Kidney capillary endothelial cell (primary cell): ENCODE measurements around the gene NFKB2.
A peak's percentile ranks its signal among the peaks of the same experiment; 100 is the strongest.

ENCODE experiments used
- DNase-seq: peaks from one replicate; pipeline ENCODE4 v3.0.0-alpha.2; 2018; ENCODE audit warnings: low spot score

NFKB2 gene

GRCh38 chr10:102394801-102395399, 605 bp upstream of the NFKB2 start:
- no peak for DNase-seq

DNA sequence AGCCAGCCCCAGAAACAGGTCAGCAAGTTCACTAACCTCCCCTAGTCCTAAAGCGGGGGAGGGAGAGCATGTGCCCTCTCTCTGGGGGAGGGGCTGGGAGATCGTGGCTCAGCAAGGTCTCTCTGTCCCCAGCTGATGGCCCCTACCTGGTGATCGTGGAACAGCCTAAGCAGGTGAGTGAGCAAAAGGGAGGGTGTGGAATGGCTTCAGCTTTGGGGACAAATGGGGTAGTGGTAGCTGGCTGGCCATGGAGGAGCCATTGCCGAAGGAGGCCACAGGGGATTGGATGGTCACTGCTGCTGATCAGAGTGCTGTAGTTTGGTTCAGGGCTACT, 779 bp downstream of the NFKB2 start:
- DNase-seq: no peak

DNA sequence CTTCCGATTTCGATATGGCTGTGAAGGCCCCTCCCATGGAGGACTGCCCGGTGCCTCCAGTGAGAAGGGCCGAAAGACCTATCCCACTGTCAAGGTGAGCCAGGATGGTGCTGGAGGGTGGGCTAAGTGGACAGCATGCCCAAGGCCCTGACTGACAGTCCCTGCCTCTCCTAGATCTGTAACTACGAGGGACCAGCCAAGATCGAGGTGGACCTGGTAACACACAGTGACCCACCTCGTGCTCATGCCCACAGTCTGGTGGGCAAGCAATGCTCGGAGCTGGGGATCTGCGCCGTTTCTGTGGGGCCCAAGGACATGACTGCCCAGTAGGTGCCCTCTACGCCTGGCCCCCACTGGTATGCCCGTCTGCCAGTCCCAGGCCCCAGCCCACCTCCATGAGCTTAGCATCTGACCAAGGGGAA, 1.2 kb downstream of the NFKB2 start:
- DNase-seq: no peak

DNA sequence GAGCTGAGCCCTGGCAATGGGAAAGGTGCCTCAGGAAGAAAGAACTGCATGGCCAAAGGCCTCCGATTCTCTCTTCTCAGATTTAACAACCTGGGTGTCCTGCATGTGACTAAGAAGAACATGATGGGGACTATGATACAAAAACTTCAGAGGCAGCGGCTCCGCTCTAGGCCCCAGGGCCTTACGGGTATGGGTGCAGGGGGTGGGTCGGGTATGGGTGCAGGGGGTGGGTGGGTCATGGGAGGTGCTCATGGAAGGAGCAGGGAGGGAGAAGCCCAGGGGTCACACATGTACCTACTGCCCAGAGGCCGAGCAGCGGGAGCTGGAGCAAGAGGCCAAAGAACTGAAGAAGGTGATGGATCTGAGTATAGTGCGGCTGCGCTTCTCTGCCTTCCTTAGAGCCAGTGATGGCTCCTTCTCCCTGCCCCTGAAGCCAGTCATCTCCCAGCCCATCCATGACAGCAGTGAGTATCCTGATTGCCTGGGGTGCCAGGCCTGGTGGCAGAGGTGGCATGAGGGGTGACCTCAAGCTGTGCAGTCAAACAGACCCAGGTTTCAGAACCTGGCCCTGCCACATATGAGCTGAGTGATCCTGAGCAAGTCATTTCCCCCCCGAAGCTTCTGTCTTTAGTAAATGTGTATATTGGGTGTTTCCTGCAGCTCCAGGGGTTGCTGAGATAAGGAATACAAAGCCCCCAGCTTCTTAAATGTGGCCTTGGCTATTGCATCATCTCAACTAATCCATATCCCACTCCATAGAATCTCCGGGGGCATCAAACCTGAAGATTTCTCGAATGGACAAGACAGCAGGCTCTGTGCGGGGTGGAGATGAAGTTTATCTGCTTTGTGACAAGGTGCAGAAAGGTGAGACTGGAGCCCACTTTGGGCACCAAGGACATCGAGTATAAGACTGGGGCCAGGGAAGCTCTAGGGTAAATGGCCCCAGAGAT, 2.0 kb downstream of the NFKB2 start:
- no peak for DNase-seq

DNA sequence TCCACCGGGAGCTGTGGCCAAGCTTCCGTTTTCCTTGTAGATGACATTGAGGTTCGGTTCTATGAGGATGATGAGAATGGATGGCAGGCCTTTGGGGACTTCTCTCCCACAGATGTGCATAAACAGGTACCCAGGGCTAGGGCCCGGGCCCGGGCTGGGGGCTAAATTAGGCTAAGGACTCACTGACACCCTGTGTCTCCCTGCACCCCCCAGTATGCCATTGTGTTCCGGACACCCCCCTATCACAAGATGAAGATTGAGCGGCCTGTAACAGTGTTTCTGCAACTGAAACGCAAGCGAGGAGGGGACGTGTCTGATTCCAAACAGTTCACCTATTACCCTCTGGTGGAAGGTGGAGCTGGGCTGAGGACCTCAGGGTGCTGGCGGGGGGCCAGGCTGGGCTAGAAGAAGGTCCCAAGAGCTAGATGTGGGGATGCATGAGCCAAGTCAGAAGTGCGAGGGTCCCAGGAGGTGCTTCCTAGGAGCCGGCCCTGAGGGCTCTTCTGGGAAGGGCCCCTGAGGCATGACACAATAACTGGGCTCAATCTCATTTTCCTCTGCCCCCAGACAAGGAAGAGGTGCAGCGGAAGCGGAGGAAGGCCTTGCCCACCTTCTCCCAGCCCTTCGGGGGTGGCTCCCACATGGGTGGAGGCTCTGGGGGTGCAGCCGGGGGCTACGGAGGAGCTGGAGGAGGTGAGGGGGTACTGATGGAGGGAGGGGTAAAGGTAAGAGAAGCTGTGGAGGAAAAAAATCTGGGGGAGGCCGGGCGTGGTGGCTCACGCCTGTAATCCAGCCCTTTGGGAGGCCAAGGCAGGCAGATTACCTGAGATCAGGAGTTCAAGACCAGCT, 2.9 kb downstream of the NFKB2 start:
- DNase-seq: no peak

GRCh38 chr10:102399217-102400021, 3.9 kb downstream of the NFKB2 start:
- DNase-seq: peak; percentile 82

DNA sequence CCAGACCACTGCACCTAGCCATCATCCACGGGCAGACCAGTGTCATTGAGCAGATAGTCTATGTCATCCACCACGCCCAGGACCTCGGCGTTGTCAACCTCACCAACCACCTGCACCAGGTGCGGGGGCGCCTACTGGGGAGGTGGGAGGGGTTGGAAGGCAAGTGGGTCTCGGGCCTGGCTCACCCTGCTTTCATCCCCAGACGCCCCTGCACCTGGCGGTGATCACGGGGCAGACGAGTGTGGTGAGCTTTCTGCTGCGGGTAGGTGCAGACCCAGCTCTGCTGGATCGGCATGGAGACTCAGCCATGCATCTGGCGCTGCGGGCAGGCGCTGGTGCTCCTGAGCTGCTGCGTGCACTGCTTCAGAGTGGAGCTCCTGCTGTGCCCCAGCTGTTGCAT, 4.6 kb downstream of the NFKB2 start:
- DNase-seq: no peak

DNA sequence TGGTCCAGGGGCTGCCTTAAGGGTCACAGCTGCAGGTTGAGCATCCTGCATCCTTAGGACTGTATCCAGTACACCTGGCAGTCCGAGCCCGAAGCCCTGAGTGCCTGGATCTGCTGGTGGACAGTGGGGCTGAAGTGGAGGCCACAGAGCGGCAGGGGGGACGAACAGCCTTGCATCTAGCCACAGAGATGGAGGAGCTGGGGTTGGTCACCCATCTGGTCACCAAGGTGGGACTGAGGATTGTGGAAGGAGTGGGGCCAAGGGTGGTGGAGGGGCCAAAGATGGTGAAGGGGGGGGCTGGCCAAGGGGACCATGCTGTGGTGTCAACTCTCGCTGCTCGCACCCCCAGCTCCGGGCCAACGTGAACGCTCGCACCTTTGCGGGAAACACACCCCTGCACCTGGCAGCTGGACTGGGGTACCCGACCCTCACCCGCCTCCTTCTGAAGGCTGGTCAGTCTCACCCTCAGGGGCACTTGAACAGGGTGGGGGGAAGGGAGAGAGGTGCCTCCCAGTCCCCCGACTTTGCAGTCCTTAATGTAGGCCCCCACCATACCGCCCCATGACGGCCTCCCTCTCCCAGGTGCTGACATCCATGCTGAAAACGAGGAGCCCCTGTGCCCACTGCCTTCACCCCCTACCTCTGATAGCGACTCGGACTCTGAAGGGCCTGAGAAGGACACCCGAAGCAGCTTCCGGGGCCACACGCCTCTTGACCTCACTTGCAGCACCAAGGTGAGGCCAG, 5.3 kb downstream of the NFKB2 start:
- no peak for DNase-seq

DNA sequence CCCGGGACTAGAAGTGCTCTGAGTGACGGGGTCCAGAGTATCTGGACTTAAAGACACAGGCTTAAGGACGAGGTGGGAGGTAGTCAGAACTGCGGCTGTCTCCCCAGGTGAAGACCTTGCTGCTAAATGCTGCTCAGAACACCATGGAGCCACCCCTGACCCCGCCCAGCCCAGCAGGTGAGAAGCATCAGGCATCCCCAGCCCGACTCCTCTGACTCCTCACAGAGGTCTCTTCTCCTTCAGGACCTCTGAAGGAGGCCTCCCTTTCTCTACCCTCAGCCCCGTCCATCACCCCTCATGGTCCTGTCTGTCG, 5.8 kb downstream of the NFKB2 start:
- no peak for DNase-seq

DNA sequence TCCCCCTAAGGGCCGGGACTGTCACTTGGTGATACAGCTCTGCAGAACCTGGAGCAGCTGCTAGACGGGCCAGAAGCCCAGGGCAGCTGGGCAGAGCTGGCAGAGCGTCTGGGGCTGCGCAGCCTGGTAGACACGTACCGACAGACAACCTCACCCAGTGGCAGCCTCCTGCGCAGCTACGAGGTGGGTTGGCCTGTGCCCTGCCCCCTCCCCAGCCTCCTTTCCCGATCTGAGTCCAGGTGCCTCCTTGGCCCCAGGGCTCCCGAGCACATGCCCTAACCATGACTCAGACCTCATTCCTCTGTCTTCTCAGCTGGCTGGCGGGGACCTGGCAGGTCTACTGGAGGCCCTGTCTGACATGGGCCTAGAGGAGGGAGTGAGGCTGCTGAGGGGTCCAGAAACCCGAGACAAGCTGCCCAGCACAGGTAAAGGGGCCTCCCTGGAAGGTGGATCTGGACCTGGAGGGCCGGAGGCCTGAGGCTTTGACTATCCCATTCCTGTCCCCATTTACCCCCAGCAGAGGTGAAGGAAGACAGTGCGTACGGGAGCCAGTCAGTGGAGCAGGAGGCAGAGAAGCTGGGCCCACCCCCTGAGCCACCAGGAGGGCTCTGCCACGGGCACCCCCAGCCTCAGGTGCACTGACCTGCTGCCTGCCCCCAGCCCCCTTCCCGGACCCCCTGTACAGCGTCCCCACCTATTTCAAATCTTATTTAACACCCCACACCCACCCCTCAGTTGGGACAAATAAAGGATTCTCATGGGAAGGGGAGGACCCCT, 6.4 kb downstream of the NFKB2 start:
- no peak for DNase-seq

DNA sequence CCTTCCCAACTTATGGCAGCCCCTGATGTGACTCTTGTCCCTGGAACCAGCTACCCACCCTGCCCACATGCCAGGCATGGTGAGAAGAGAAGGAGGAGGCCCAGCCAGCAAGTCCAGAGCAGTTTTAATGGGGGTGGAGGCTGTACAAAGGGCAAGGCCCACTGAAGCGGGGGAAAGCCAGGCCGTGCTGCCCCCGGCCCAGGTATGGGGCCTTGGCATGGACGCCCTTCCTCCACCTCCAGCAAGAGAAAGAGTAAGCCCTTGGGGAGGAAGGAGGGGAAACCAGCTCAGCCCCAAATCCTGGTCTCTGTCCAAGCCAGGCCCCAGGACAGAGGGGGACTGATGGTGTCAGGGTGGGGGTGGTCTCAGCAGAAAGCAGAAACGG, 7.0 kb downstream of the NFKB2 start:
- no peak for DNase-seq

DNA sequence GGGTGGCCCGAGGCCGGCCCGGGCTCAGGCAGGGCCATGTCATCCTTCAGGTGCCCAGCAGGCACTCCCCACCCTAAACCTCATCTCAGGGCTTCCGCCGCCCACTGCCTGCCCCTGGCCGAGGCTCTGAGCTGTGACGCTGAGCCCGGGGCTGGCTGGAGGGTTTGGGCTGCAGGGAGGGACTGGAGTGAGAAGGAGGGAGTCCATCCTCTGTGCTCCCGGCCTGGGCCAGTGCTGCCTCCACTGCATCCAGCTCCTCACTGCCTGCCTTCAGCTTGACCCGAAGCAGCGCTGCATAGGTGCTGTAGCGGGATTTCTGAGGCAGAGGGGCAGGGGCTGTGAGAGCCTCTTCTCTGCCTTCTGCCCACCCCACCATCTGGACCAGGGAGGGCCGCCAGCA, 7.6 kb downstream of the NFKB2 start:
- DNase-seq: no peak

GRCh38 chr10:102404361-102405107, 9.0 kb downstream of the NFKB2 start:
- DNase-seq: no peak

- no peak for DNase-seq
Measured at GRCh38 chr10:102405108-102405571, 9.6 kb downstream of the NFKB2 start.

DNA sequence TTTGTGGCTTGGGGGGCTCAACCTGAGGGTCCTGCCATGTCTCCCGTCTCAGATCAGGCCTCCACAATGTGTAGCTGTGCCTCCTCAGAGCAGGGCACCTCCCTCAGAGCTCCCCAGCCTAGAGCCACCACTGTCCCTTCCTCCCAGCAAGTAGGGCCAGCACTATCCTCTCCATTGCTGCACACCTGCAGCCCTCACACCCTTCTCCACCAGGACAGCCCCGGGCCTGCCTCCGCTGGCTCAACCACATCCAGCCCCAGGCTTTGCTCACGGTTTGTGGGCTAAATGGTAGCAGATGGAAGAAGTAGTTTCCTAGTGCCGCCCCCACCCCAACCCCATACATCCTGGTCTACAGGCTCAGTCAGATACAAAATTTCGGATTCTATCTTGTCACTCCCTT, 10.1 kb downstream of the NFKB2 start:
- no peak for DNase-seq

- no peak for DNase-seq
Measured at GRCh38 chr10:102406815-102407214, 11.3 kb downstream of the NFKB2 start.

DNA sequence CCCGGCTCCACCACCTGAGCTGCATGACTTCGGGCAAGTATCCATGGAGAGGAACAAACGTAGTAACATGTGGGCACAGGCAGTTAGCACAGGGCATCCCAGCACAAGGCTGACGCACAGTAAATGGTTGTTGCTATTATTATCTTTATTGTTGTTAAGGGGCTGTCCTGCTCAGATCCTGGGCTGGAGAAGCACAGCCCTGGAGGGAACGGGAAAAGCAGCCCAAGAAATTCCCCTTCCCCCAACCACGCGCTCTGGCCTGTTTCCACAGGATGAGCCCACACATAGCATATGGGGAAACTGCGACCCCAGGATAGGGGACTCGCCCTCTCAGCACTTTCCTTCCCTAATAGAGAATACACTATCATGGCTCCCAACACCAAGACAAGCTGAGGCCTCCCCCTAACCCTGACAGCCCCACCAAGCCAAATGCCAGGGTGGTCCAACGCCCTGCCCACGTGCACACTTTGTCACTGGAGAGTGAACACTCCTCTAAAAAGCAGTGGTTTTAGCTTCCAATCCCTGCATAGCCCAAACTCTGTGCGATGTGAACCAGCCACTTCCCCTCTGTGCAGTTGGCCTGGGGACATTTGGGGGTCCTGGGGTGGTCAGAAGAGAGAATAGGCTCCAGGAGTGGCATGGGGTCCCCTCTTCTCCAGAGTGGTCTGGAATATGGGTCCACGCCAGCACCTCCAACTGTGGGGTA, 12.1 kb downstream of the NFKB2 start:
- DNase-seq: no peak

GRCh38 chr10:102408131-102408727, 12.7 kb downstream of the NFKB2 start:
- DNase-seq: no peak
